ENCODE results near the gene TBC1D16.

GRCh38 chr17:79912552-79913330 lies 122.9 kb downstream of the TBC1D16 start:
- TF ChIP-seq CTCF (IDR thresholded peaks at IDR 0.05 in 2 of 3, conservative IDR thresholded peaks at IDR 0.05 in 1 of 3; ENCODE audit: control insufficient read depth in 2 of 3, extremely low read depth in 1 of 3, insufficient read depth in 1 of 3, low read depth in 3 of 3, low read length in 3 of 3) (no peak), EZH2 (IDR thresholded peaks at IDR 0.05; ENCODE audit: borderline replicate concordance, control insufficient read depth, low read depth, low read length) (no peak), POLR2A (IDR thresholded peaks at IDR 0.05; ENCODE audit: low read depth, low read length) (no peak), SP1 (IDR thresholded peaks at IDR 0.05; ENCODE audit: low read depth, low read length) (no peak)

Measured in GM12878 (cell line).